Loucy (cell line): ENCODE data around the gene TIMM44.

Experiments
- H2AFZ ChIP-seq: fragments of 200-600 bp; sonication (generic); 2 replicates; pipeline ENCODE4 v1.6.0; 2016; ENCODE audit warnings: antibody characterized with exemption, mild to moderate bottlenecking, low read length, moderate library complexity
- H3F3A ChIP-seq: fragments of 200-600 bp; 2 replicates; pipeline ENCODE4 v1.6.0; 2016; ENCODE audit warnings: antibody characterized with exemption, low read depth, mild to moderate bottlenecking
- H3K27me3 ChIP-seq: fragments of 200-600 bp; sonication (generic); 2 replicates; pipeline ENCODE4 v1.6.1; 2014; ENCODE audit warnings: low read length, mild to moderate bottlenecking; ENCODE audit not compliant: insufficient read depth, poor library complexity, severe bottlenecking
- H3K36me3 ChIP-seq: fragments of 200-600 bp; sonication (generic); 2 replicates; pipeline ENCODE4 v1.6.1; 2016; ENCODE audit warnings: low read length; ENCODE audit not compliant: insufficient read depth
- H3K4me1 ChIP-seq: fragments of 200-600 bp; sonication (generic); 2 replicates; pipeline ENCODE4 v1.5.1; 2014; ENCODE audit warnings: low read length, mild to moderate bottlenecking; ENCODE audit not compliant: insufficient read depth, poor library complexity, severe bottlenecking
- H3K4me2 ChIP-seq: fragments of 200-600 bp; sonication (generic); 2 replicates; pipeline ENCODE4 v1.6.0; 2014; ENCODE audit warnings: antibody characterized with exemption, low read length, low read depth, mild to moderate bottlenecking; ENCODE audit not compliant: poor library complexity, severe bottlenecking
- H3K4me3 ChIP-seq: fragments of 200-600 bp; sonication (generic); 2 replicates; pipeline ENCODE4 v1.5.1; 2014; ENCODE audit warnings: low read length, mild to moderate bottlenecking, mixed read lengths; ENCODE audit not compliant: poor library complexity, severe bottlenecking
- H3K79me2 ChIP-seq: fragments of 200-600 bp; sonication (generic); 2 replicates; pipeline ENCODE4 v1.6.1; 2014; ENCODE audit warnings: low read length; ENCODE audit not compliant: insufficient read depth
- H3K9ac ChIP-seq: fragments of 200-600 bp; sonication (generic); 2 replicates; pipeline ENCODE4 v1.6.0; 2014; ENCODE audit warnings: mild to moderate bottlenecking, low read depth, low read length, moderate library complexity; ENCODE audit not compliant: poor library complexity, severe bottlenecking
- H3K9me2 ChIP-seq: fragments of 200-600 bp; sonication (generic); replicated peaks from 2 replicates; pipeline ENCODE4 v1.6.1; 2016; ENCODE audit warnings: low read depth, low read length, mixed read lengths
- H3K9me3 ChIP-seq: fragments of 200-600 bp; sonication (generic); 2 replicates; pipeline ENCODE4 v1.6.1; 2014; ENCODE audit warnings: mild to moderate bottlenecking, antibody characterized with exemption, low read length, low read depth; ENCODE audit not compliant: insufficient read depth
- H4K20me1 ChIP-seq: fragments of 200-600 bp; sonication (generic); 2 replicates; pipeline ENCODE4 v1.6.0; 2014; ENCODE audit warnings: antibody characterized with exemption, low read length, mild to moderate bottlenecking; ENCODE audit not compliant: insufficient read depth, poor library complexity, severe bottlenecking
- CTCF ChIP-seq: fragments of 200-600 bp; sonication (generic); conservative IDR thresholded peaks from 2 replicates; pipeline ENCODE4 v1.5.1; 2014; ENCODE audit warnings: mild to moderate bottlenecking, antibody characterized with exemption, low read length
- EZH2phosphoT487 ChIP-seq: fragments of 200-600 bp; IDR thresholded peaks from 2 replicates; pipeline ENCODE4 v1.6.1; 2018; ENCODE audit warnings: antibody characterized with exemption, mild to moderate bottlenecking, moderate library complexity, borderline replicate concordance

The TIMM44 gene

GRCh38 chr19:7912697-7913564, 30.5 kb downstream of the TIMM44 start:
- Histone ChIP-seq H3K9me3 (no peaks in the 10 kb centered on the region), H2AFZ (no peak overlapping the region), H3F3A (no peaks in the 10 kb centered on the region), H3K9me2 (no peaks in the 10 kb centered on the region), H3K36me3 (peaks cover 20% of the 10 kb centered on the region; the same call in 1 of the 2 replicates), H3K4me3 (no peak overlapping the region), H4K20me1 (peaks cover 9% of the 10 kb centered on the region), H3K4me2 (no peak overlapping the region), H3K9ac (no peak overlapping the region), H3K79me2 (peaks cover 8% of the 10 kb centered on the region; the same call in 1 of the 2 replicates), H3K27me3 (no peaks in the 10 kb centered on the region), H3K4me1 (no peaks in the 10 kb centered on the region)
- no peak for TF ChIP-seq CTCF
- no peak for TF ChIP-seq EZH2phosphoT487

GRCh38 chr19:7912144-7912696, 31.2 kb downstream of the TIMM44 start:
- TF ChIP-seq EZH2phosphoT487 (no peak), CTCF (no peak)
- no peak overlapping the region for H3K9ac ChIP-seq
- no peaks in the 10 kb centered on the region for H3K27me3 ChIP-seq
- peaks cover 15% of the 10 kb centered on the region; the same call in 1 of the 2 replicates for H3K79me2 ChIP-seq
- H2AFZ ChIP-seq = no peak overlapping the region
- no peaks in the 10 kb centered on the region for H3K4me1 ChIP-seq
- no peaks in the 10 kb centered on the region for H3K9me3 ChIP-seq
- peaks cover 12% of the 10 kb centered on the region for H4K20me1 ChIP-seq
- no peaks in the 10 kb centered on the region for H3F3A ChIP-seq
- no peak overlapping the region for H3K4me3 ChIP-seq
- no peaks in the 10 kb centered on the region for H3K9me2 ChIP-seq
- H3K4me2 ChIP-seq = no peak overlapping the region
- H3K36me3 ChIP-seq = peaks cover 20% of the 10 kb centered on the region; the same call in 1 of the 2 replicates

GRCh38 chr19:7911508-7912143, 31.8 kb downstream of the TIMM44 start:
- Histone ChIP-seq H3K4me2 (no peak overlapping the region), H3K79me2 (peaks cover 19% of the 10 kb centered on the region; the same call in 1 of the 2 replicates), H3K4me3 (no peak overlapping the region), H3K4me1 (no peaks in the 10 kb centered on the region), H4K20me1 (peaks cover 15% of the 10 kb centered on the region), H3K9ac (no peak overlapping the region), H3F3A (no peaks in the 10 kb centered on the region), H2AFZ (no peak overlapping the region), H3K9me2 (no peaks in the 10 kb centered on the region), H3K9me3 (no peaks in the 10 kb centered on the region), H3K36me3 (peaks cover 20% of the 10 kb centered on the region; the same call in 1 of the 2 replicates), H3K27me3 (no peaks in the 10 kb centered on the region)
- TF ChIP-seq CTCF = no peak
- TF ChIP-seq EZH2phosphoT487 = no peak
